GM12874 (cell line): ENCODE data around the gene PRODH2.

Experiments
- CTCF ChIP-seq: IDR thresholded peaks from 2 replicates; pipeline ENCODE4 v1.5.1; 2011; ENCODE audit warnings: low read depth, mild to moderate bottlenecking, control low read depth, low read length, moderate library complexity; ENCODE audit not compliant: insufficient read depth

Gene PRODH2

DNA sequence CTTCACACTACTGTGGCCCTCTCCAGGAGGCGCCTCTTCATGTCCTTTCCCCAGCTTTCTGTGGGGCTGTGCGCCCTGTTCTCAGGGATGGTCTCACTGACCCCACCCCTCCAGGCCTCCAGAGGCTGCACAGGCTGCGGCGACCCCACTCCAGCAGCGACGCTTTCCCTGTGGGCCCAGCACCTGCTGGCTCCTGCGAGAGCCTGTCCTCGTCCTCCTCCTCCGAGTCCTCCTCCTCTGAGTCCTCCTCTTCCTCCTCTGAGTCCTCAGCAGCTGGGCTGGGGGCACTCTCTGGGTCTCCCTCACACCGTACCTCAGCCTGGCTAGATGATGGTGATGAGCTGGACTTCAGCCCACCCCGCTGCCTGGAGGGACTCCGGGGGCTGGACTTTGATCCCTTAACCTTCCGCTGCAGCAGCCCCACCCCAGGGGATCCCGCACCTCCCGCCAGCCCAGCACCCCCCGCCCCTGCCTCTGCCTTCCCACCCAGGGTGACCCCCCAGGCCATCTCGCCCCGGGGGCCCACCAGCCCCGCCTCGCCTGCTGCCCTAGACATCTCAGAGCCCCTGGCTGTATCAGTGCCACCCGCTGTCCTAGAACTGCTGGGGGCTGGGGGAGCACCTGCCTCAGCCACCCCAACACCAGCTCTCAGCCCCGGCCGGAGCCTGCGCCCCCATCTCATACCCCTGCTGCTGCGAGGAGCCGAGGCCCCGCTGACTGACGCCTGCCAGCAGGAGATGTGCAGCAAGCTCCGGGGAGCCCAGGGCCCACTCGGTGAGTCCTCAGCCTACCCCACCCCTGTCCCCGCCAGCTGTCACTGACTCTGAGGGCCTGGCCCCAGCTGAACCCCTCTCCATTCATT lies 26.1 kb downstream of the PRODH2 start:
- TF ChIP-seq CTCF, result no peak

GRCh38 chr19:35785339-35785627 lies 27.4 kb downstream of the PRODH2 start:
- TF ChIP-seq CTCF, result no peak

GRCh38 chr19:35784503-35785338 lies 27.9 kb downstream of the PRODH2 start:
- no peak for TF ChIP-seq CTCF

DNA sequence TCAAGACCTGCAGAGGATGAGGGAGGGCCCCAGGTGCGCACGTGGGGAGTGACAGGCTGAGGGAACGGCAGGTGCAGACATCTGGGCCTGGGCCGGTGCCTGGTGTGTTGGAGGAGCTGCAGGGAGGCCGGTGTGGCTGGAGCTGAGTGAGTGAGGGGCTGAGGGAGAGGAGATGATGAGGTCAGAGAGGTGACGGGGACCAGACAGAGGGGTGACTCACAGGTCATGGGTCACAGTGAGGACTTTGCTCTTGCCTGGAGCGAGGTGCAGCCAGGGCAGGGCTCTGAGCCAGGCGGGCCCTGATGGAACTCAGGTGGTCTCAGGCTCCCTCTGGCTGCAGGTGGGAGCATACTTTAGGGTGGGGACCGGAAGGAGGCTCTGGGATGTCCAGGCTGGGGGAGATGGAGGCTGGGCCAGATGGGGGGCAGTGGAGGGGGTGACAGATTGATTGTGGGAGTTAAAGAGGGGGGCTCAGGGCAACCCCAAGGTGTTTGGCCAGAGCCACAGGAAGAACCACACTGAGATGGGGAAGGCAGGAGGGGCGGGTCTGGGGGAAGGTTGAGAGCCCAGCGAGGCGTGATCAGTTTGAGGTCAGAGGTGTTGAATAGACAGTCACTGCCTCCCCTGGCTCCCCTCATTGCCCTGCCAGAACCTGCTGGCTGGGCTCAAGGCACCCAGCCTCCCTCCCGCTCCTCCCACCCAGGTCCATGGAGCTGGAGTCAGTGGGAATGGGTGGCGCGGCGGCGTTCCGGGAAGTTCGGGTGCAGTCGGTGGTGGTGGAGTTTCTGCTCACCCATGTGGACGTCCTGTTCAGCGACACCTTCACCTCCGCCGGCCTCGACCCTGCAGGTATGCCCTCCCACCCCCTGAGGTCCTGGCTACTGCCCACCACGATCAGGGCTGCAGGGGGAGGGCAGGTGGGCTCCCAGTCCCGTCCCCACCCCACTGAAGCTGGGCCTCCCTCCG lies 28.9 kb downstream of the PRODH2 start:
- no peak for TF ChIP-seq CTCF

- TF ChIP-seq CTCF, result no peak
Measured at GRCh38 chr19:35782589-35782988, 30.1 kb downstream of the PRODH2 start.

GRCh38 chr19:35781650-35782049 lies 31.0 kb downstream of the PRODH2 start:
- TF ChIP-seq CTCF, result no peak

DNA sequence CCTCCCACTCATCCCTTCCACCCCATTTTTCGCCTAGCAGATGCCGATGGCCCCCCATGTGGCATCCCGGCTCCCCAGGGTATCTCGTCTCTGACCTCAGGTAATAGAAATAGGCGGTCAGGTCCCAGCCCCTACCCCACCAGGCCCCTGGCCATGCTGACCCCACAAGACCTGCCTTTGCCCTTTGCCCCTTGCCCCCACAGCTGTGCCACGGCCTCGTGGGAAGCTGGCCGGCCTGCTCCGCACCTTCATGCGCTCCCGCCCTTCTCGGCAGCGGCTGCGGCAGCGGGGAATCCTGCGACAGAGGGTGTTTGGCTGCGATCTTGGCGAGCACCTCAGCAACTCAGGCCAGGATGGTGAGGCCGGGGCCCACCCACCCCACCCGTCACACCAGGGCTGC lies 31.9 kb downstream of the PRODH2 start:
- TF ChIP-seq CTCF, result no peak
